ENCODE data around the gene GAS6.

Gene GAS6

DNA sequence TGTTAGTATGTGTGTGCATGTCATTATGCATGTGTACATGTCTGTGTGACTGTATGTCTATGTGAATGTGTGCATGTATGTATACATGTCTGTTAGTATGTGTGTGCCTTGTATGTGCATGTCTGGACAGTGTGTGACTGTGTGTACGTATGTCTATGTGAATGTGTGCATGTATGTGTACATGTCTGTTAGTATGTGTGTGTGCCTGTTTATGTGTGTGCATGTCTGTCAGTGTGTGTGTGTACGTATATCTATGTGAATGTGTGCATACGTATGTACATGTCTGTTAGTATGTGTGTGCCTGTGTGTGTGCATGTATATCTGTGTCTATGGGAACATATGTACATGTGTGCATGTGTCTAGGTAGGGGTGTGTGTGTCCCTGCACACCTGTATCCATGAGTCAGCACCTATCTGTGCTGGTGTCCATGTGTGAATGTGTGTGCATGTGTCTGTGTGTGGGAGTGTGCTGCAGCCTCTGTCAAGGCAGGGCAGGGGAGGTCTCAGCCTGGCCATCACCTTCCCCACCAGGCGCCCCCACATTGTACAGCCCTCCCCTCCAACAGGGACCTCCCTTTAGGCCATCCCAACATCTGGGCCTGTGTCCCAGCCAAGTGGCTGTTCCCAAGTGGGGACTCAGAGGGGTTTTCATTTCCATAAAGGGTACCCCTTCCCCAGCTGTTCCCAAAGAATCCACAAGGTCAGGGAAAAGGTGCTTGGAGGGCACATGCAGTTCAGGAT is 4.4 kb downstream of the GAS6 start:
- Histone ChIP-seq H3K9me3 (ENCODE audit: low read length) (no peaks in the 10 kb centered on the region), H3K4me3 (ENCODE audit: low read length) (no peak overlapping the region), H3K27me3 (ENCODE audit: insufficient read depth, low read length) (no peaks in the 10 kb centered on the region), H2AFZ (ENCODE audit: low read depth, low read length) (no peak overlapping the region), H3K4me1 (ENCODE audit: insufficient read depth, low read length) (peaks cover 13% of the 10 kb centered on the region), H3K36me3 (ENCODE audit: insufficient read depth, low read length) (no peaks in the 10 kb centered on the region)

DNA sequence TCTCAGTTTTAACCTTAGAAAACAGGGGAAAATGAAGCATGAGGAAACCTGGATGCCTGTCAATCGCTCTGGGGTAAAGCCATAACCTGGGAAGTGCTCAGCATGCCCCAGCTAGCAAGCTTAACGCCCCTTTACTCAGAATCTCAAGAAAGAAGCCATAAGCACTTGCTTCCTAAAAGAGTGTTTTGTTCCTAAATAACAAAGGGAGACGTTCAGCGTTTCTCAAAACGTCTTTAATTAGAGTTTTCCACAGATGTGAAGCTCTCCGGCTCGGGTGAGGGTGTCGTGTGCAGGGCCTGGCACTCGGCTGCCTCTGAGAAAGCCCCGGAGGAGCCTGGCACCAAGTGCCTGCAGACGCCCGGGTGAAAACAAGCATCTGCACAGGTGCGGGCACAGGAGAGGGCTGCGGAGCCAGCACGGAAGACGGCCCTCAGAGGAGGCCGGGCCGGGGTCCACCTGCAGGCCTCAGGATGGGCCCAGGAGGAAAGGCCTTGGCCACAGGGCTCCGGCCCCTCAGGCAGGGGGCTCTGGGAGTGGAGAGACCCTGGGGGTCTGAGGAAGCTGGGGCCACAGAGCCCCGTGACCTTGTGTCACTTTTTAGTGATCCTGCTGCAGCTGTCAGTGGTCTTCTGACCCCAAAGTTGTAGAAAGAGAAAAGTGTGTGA is 6.2 kb downstream of the GAS6 start:
- H3K27me3 ChIP-seq (ENCODE audit: insufficient read depth, low read length), result no peaks in the 10 kb centered on the region
- H2AFZ ChIP-seq (ENCODE audit: low read depth, low read length), result no peak overlapping the region
- H3K4me1 ChIP-seq (ENCODE audit: insufficient read depth, low read length), result peaks cover 25% of the 10 kb centered on the region
- H3K36me3 ChIP-seq (ENCODE audit: insufficient read depth, low read length), result no peaks in the 10 kb centered on the region
- no peak overlapping the region for H3K4me3 ChIP-seq (ENCODE audit: low read length)
- no peaks in the 10 kb centered on the region for H3K9me3 ChIP-seq (ENCODE audit: low read length)

DNA sequence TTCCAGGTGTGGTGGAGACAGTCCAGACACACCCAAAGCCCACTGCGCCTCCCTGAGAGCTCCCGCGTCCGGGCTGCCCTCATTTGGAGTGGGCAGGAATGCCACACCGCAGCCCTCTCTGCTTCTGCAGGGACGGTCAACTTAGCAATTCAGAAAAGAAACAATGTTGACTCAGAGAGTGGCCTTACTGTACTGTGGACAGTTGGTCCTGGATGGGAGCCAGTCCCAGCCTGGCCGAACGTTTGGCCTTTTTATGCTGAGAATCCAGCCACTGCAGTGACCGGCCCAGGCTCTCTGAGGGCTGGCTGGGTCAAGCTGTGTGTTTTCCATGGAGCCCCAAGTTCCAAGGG is 7.2 kb downstream of the GAS6 start:
- peaks cover 25% of the 10 kb centered on the region for H3K4me1 ChIP-seq (ENCODE audit: insufficient read depth, low read length)
- H3K36me3 ChIP-seq (ENCODE audit: insufficient read depth, low read length), result no peaks in the 10 kb centered on the region
- no peak overlapping the region for H3K4me3 ChIP-seq (ENCODE audit: low read length)
- H3K27me3 ChIP-seq (ENCODE audit: insufficient read depth, low read length), result no peaks in the 10 kb centered on the region
- no peak overlapping the region for H2AFZ ChIP-seq (ENCODE audit: low read depth, low read length)
- no peaks in the 10 kb centered on the region for H3K9me3 ChIP-seq (ENCODE audit: low read length)

DNA sequence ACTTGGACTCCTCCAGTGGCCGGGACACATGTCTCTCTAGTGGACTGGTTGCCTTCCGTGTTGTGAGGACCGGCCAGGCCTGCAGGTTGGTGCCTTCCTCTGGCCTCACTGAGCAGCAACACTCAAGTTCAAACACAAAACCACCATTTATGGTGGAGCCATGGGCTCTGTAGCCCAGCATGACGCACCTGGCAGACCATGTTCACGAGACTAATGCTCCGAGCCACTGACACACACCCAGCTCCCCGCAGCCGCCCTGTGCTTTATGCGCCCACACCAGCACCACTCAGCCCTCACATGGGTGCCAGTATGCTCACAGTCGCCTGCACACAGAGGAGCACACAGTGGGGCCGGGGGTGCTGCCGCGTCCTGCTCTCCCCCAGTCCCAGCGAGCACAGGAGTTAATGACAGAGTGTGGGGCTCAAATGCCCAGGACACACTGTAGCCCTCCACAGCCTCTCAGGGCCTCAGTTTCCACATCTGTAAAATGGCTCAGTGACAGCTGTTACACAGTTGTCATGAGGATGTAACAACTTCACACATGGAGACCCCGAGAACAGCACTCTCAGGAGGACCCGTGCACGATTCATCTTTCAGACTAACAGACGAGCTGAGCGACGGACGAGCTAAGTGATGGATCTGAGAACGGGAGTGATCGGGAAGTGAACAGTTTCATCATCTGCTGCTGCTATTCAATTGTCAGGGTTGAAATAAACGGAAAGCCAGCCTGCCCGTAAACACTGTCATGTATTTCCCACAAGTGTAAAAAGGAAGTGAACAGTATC is 7.8 kb downstream of the GAS6 start:
- Histone ChIP-seq H3K27me3 (ENCODE audit: insufficient read depth, low read length) (no peaks in the 10 kb centered on the region), H2AFZ (ENCODE audit: low read depth, low read length) (no peak overlapping the region), H3K4me3 (ENCODE audit: low read length) (no peak overlapping the region), H3K9me3 (ENCODE audit: low read length) (no peaks in the 10 kb centered on the region), H3K36me3 (ENCODE audit: insufficient read depth, low read length) (no peaks in the 10 kb centered on the region), H3K4me1 (ENCODE audit: insufficient read depth, low read length) (peaks cover 25% of the 10 kb centered on the region)

DNA sequence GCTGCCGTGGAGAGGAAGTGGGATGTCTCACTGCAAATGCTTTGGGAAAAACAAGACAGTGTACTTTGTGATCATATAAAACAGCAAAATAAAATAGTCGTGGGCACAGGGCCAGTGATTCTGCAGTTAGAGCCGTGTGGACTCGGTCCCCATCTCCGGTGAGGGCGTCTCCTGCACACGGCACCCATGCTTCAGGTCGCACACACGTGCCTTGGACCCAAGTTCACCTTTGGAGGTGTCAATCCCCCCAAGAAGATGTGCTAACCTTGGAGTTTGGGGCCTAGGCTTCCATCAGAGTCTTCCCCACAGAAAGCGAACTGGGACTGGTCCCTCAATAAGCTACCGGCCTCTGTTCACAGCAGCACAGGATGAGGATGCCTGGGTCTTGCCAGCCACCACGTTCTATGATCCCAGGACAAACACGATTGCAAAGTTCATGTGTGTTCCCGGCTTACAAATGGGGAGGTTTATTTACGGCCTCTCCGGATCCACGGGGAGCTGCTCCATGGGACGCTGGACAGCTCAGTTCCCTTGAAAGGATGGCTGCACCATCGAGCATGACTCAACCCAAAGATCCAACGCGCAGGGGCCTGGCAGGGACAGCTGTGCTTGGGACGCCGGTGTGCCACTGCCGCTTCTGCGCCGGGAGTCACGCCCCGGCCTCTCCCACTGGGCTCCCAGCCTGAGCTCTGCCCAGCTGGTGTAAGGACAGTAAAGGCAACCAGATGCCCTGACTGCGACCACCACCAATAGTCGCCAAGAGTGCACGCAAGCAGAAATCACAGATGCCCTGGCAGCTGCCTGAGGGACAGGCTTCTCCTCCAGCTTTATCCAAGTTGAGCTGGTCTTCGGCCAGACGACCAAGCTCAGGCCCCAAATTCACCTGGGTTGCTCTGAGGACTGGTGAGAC is 8.6 kb downstream of the GAS6 start:
- Histone ChIP-seq H3K4me1 (ENCODE audit: insufficient read depth, low read length) (peaks cover 19% of the 10 kb centered on the region), H2AFZ (ENCODE audit: low read depth, low read length) (no peak overlapping the region), H3K27me3 (ENCODE audit: insufficient read depth, low read length) (no peaks in the 10 kb centered on the region), H3K36me3 (ENCODE audit: insufficient read depth, low read length) (no peaks in the 10 kb centered on the region), H3K9me3 (ENCODE audit: low read length) (no peaks in the 10 kb centered on the region), H3K4me3 (ENCODE audit: low read length) (no peak overlapping the region)

DNA sequence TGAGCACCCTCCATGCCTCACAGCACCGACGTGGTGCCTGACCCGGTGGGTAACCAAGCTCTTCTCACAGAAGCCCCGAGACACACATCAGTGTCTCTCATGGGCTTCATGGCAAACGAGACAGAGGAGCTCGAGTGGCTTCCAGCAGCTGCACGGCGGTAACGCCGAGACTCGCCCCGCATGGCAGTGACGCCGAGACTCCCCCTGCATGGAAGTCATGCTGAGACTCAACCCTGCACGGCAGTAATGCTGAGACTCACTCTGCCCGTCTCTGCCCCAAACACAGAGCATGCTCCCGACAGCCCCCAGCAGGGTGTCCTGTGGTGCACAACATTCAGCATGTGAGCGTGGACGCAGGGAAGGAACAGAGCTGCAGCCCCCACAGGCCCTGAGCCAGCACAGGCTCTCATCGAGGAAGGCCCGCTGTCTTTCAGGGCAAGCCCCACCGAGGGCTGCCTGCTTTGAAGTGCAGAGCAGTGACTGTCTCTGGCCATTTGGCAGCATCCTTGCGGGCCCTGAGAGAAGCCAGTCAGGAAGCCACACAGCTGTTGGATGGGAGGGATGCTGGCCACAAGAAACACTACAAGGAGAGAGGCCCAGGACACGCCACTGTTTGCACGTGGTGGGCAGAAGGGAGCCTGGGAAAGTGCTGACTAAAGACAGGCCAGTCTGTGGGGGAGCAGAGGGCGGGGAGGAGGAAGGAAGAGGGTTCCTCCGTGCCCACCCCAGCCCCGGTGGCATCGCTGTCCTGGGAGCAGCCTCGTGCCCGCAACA is 9.5 kb downstream of the GAS6 start:
- peaks cover 18% of the 10 kb centered on the region for H3K4me1 ChIP-seq (ENCODE audit: insufficient read depth, low read length)

DNA sequence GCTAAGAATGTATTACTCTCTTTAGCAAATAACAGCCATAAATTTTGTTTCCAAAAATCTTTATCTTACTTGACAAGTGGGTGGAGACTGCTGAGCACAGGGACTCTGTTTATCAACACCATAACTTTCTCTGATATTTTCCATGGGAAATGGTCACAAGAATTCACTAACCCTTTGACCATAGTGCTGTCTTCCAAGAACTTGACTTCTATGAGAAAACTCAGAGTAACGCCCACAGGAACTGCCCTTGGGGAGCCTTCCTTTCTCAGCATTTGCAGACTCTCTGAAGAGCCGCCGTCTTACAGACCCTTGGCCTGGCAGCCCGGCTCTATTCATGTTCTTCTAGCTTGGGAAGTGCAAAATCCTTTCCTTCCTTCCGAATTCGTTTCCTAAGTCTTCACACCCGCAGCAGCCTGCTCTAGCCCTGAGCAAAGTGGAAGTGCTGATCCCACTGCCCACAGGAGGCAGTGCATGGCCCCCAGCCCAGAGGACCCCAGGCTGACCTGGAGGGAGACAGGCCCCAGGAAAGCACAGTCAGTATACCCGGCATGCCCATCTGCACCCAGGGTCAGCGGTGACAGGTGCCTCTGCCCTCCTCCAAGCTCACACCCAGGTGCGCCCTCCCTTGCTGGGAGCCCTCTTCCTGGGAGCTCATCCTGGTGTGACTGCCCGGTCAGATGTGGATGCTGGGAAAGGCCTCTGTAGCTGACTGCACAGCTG is 10.2 kb downstream of the GAS6 start:
- Histone ChIP-seq H3K36me3 (ENCODE audit: insufficient read depth, low read length) (no peaks in the 10 kb centered on the region), H3K27me3 (ENCODE audit: insufficient read depth, low read length) (no peaks in the 10 kb centered on the region), H3K9me3 (ENCODE audit: low read length) (no peaks in the 10 kb centered on the region), H3K4me3 (ENCODE audit: low read length) (no peak overlapping the region), H2AFZ (ENCODE audit: low read depth, low read length) (no peak overlapping the region), H3K4me1 (ENCODE audit: insufficient read depth, low read length) (peaks cover 18% of the 10 kb centered on the region)

More for the DNA sequence above, 9.5 kb downstream of the GAS6 start:
- H3K9me3 ChIP-seq (ENCODE audit: low read length), result no peaks in the 10 kb centered on the region
- no peak overlapping the region for H3K4me3 ChIP-seq (ENCODE audit: low read length)
- no peak overlapping the region for H2AFZ ChIP-seq (ENCODE audit: low read depth, low read length)
- no peaks in the 10 kb centered on the region for H3K36me3 ChIP-seq (ENCODE audit: insufficient read depth, low read length)
- no peaks in the 10 kb centered on the region for H3K27me3 ChIP-seq (ENCODE audit: insufficient read depth, low read length)

DNA sequence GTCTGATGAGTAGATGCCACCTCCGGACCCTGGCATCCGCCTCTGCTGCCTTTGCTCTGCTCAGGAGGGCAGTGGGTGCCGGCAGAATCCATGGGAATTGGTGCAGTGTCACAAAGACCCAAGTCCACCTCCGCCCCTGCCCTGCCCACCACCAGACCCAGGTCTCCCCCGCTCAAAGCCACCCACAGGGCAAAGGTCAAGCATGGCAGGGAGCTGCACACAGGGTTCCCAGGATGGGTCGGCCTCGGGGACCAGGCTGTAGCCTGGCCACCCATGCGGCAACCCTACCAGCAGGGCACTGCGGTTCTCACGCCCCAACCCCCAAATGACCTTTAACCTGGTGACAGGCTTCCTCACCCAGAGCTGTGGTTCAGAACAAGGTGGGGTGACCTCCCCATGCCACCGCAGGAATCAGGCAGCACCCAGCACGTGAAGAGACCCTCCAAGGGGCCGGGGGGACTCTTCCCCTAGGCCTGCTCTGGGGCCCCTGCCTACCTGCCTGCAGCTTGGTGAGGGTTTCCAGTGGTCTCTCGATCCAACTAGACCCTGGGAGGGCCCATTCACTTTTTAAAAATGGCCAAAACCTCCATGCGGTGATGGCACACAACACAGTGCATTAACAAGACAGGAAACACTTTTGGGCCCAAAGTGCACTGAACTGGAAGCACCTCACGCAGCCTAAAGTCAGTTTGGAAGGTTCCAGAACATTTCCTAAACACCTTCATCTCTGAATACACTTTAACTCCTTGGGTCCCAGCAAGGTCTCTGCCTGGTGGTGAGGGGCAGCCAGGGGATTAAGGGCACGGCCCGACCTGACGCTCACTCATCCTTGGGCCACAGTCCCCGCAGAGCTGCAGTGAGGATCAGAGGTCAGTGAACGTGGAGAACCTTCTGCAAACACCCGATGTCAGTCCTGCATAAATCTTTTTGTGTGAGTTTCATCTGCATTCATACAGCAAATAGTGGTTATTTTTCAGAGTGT is 11.0 kb downstream of the GAS6 start:
- Histone ChIP-seq H3K27me3 (ENCODE audit: insufficient read depth, low read length) (no peaks in the 10 kb centered on the region), H3K36me3 (ENCODE audit: insufficient read depth, low read length) (no peaks in the 10 kb centered on the region), H3K9me3 (ENCODE audit: low read length) (no peaks in the 10 kb centered on the region), H3K4me3 (ENCODE audit: low read length) (no peak overlapping the region), H3K4me1 (ENCODE audit: insufficient read depth, low read length) (peaks cover 18% of the 10 kb centered on the region), H2AFZ (ENCODE audit: low read depth, low read length) (no peak overlapping the region)

DNA sequence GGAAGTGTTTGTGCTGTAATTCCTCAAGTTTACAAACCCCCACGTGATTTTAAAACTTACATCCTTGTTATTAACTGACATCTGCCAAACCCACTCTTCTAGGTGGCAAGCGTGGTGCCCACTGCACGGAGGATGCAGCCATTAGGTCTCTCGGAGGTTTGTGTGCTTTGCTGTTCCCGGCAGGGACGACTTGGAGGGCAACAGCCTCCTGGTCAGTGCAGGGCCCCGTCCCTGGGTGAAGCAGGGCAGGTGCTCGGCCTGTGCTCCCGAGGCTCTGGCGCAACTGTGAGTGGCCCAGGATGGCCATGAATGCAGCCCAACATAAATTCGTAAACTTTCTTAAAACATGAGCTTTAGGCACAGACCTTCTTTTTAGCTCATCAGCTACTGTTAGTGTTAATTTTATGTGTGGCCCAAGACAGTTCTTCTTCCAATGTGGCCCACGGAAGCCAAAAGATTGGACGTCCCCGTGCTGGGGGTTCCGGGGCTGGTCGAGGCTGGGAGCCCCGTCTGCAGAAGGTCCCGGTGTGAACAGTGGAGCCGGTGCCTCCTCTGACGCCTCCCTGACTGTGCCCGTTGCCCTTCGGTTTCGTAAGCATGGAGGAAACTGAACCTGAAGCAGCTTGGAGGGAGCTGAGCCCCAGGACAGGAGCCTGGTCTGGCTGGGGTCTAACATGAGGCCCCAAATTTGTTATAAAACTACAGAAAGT is 11.9 kb downstream of the GAS6 start:
- H3K27me3 ChIP-seq (ENCODE audit: insufficient read depth, low read length), result no peaks in the 10 kb centered on the region
- no peak overlapping the region for H2AFZ ChIP-seq (ENCODE audit: low read depth, low read length)
- H3K4me3 ChIP-seq (ENCODE audit: low read length), result no peak overlapping the region
- H3K4me1 ChIP-seq (ENCODE audit: insufficient read depth, low read length), result peaks cover 18% of the 10 kb centered on the region
- no peaks in the 10 kb centered on the region for H3K9me3 ChIP-seq (ENCODE audit: low read length)
- H3K36me3 ChIP-seq (ENCODE audit: insufficient read depth, low read length), result no peaks in the 10 kb centered on the region

DNA sequence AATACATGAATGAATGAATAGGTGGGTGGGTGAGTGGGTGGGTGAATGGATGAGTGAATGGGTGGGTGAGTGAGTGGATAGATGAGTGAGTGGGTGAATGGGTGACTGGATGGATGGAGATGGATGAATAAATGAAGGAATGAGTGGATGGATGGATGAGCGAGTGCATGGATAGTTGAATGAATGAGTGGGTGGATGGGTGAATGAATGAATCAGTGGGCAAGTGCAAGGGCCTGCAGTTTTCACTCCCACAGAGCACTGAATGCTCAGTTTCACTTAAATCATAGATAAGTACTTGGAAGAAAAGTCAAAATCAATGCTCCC is 12.4 kb downstream of the GAS6 start:
- H3K27me3 ChIP-seq (ENCODE audit: insufficient read depth, low read length), result no peaks in the 10 kb centered on the region
- no peaks in the 10 kb centered on the region for H3K36me3 ChIP-seq (ENCODE audit: insufficient read depth, low read length)

More for the DNA sequence above, 12.4 kb downstream of the GAS6 start:
- Histone ChIP-seq H3K4me1 (ENCODE audit: insufficient read depth, low read length) (peaks cover 18% of the 10 kb centered on the region), H3K4me3 (ENCODE audit: low read length) (no peak overlapping the region), H2AFZ (ENCODE audit: low read depth, low read length) (no peak overlapping the region), H3K9me3 (ENCODE audit: low read length) (no peaks in the 10 kb centered on the region)
